Coronary artery (tissue), 2 donors: ENCODE data around the gene THSD7A.

Experiments
- DNase-seq: peaks from one replicate; pipeline ENCODE4 v3.0.0-alpha.2; 2017; ENCODE audit warnings: low spot score
- H3K27ac ChIP-seq, 2 donors: fragments of 200-600 bp; sonication (generic); one replicate each; pipeline ENCODE4 v1.5.1; 2016 to 2019
- H3K4me3 ChIP-seq: fragments of 200-600 bp; sonication (generic); 2 replicates; pipeline ENCODE4 v1.5.1; 2016; ENCODE audit warnings: mild to moderate bottlenecking, moderate library complexity
- TF ChIP-seq, protein P1 (sequence below): fragments of 200-600 bp; sonication (generic); IDR thresholded peaks from one replicate; pipeline ENCODE4 v1.5.1; 2019; ENCODE audit warnings: antibody characterized with exemption

Gene THSD7A

DNA sequence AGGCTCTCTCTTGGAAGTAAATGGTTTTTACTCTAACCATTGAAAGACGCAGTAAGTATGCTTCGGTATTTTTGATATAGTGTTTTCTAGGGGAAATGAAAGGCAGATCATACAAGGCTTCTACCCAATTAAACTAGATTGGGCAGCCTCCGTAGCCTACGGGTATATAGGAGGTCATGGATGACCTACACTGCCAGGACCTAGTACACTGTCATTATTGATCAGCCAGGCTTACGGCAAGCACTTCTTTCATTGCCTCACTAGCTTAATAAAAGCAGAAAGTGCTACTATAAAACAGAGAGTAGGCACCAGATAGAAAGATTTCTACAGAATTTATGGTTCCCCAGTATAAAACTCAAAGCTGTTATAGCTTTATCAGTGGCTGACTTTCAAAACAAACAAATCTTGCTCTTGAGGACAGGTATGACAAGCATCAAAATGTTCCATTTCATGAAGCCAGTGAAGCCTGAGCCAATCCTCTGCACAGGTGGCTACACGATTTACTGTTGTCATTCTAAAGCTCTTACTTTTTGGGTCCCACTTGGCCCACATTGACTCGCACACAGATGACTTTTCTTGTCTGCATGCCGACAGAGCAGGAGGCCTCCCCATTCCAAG is 358.1 kb downstream of the THSD7A start:
- DNase-seq, result no peak
- TF ChIP-seq, protein P1, sequence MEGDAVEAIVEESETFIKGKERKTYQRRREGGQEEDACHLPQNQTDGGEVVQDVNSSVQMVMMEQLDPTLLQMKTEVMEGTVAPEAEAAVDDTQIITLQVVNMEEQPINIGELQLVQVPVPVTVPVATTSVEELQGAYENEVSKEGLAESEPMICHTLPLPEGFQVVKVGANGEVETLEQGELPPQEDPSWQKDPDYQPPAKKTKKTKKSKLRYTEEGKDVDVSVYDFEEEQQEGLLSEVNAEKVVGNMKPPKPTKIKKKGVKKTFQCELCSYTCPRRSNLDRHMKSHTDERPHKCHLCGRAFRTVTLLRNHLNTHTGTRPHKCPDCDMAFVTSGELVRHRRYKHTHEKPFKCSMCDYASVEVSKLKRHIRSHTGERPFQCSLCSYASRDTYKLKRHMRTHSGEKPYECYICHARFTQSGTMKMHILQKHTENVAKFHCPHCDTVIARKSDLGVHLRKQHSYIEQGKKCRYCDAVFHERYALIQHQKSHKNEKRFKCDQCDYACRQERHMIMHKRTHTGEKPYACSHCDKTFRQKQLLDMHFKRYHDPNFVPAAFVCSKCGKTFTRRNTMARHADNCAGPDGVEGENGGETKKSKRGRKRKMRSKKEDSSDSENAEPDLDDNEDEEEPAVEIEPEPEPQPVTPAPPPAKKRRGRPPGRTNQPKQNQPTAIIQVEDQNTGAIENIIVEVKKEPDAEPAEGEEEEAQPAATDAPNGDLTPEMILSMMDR, result no peak
- Histone ChIP-seq H3K4me3 (no peak overlapping the region), H3K27ac (no peak overlapping the region)

DNA sequence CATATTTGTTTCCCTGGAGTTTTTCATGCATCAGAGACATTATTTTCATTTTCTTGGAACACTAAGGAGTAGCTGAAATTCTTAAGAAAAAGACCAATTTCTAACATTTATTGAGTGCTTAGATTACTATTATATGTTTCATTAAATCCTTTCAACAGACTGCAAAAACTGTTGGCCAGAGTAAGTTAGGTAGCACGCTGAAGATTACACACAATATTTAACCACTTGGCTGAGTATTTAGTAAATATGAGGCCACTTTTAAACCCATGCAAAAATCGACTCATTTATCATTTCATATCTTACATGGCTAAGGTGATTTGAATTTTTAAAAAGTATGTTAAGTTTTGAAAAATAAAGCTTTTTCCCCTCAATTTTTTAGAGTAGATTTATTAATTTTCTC is 358.8 kb downstream of the THSD7A start:
- Histone ChIP-seq H3K4me3 (no peak overlapping the region), H3K27ac (no peak overlapping the region)
- TF ChIP-seq, protein P1, result no peak
- DNase-seq, result no peak

DNA sequence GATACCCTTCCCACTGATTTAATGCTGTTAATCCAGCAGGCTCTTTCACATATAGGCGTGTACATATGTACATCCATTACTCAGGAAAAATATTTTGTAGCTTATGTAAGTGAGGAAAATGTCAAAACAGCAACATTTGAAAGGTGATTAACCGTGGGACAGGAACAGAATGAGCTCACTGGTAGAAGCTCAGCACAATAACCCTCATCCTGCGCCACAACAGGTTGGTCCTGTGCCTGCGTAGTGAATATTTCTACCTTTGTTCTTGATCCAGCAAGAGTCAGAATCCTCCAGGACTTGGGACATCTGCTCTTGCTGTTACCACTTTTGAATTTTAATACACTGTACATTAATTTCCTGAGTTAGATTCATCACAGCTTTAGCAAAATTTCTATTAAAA is 359.4 kb downstream of the THSD7A start:
- DNase-seq, result no peak
- TF ChIP-seq, protein P1, result no peak
- no peak overlapping the region for H3K27ac ChIP-seq
- no peak overlapping the region for H3K4me3 ChIP-seq

DNA sequence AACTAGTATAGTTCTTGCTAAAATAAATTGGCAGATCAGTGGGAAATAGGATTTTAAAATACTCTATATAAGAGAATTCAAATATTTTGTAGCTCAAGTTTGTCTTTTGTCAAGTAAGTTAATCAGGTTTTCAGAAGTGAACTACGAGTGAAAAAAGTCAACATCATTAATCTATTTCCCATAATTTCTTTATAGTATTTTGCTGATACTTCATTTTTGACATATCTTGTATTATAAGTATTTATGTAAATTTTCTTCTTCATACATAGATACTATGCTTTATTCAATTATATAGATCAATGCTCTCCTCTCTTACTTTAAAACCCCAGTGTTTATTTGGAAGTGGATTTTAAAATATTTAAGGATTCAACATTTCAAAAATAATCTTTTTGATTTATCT is 360.7 kb downstream of the THSD7A start:
- TF ChIP-seq, protein P1, result no peak
- DNase-seq, result no peak
- H3K4me3 ChIP-seq, result no peak overlapping the region
- H3K27ac ChIP-seq, result no peak overlapping the region

DNA sequence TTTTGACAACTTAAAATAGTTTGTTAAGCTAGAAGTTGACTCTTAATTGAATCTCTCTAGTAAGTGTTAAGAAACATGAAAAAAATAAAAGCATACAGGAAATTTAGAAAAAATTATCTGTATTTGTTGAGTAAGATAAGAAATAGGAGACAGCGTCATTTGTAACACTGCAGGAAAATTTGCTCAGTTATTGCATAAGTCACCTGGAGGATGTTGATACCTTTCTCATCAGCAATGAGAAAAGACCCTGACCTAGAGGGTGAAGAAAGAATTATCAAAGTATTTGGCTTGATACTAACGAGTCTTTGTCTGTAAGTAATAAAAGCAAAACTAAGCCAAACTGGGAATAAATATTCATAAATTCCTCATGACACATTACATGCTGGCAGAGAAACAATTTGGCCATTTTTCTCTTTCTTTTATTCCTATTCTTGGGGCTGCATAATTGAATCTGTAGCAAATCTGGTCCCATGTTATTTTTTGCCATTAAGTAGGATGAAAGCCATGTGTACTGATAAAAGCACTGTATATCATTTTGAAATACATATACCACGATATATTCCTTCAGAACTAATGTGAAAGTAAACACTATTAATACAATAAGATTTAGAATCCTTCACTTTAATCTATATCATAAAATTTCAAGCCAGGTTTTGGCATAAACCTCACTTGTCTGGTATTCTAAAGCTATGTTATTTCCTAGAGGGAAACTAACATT is 362.8 kb downstream of the THSD7A start:
- H3K4me3 ChIP-seq, result no peak overlapping the region
- no peak for DNase-seq
- no peak overlapping the region for H3K27ac ChIP-seq
- TF ChIP-seq, protein P1, result no peak

DNA sequence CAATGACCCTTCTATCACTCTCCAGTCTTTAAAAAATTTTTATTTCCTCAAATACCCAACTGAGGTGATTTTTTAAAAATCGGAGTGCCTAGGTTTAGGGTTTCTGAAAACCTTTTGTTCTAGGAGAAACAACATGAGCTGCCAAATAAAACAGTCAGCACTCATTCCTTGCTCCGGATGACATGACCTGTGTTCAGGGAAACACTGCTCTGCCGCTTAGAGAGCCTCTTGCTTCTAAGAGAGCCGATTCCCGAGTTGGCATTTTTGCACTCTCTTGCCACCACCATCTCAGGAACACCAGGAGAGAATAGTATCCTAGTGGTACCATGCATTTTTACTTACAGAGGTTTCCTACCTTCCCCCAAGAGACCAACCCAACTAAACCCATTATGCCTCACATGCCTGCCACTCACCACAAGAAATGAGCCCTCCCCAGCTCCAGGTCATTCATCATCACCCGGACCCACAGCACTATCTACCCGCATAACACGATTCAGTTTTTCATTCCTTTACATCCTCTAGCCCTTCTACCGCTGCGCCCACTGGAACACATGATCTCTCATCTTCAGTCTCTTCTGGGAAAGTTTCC is 365.4 kb downstream of the THSD7A start:
- DNase-seq, result no peak
- TF ChIP-seq, protein P1, result no peak
- Histone ChIP-seq H3K4me3 (no peak overlapping the region), H3K27ac (no peak overlapping the region)

DNA sequence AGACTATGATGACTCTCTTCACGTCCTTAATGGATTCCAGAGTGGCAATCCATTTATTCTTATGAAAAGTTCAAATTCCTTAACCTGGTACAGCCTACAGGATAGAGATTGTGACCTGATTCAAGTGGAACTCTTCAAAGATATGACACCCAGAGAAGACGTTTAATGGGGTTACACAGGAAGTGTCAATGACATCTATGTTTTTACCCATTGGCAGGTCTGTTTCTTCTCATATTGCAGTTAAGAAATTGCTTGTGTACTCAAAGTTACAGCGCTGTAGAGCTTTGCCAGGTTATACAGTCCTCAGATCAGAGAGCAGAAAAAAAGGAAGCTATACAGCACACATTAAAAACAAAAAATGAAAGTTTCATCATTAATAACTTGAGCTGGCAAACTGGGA is 367.4 kb downstream of the THSD7A start:
- TF ChIP-seq, protein P1, result no peak
- Histone ChIP-seq H3K27ac (no peak overlapping the region), H3K4me3 (no peak overlapping the region)
- no peak for DNase-seq
